ENCODE measurements around the gene SIRT2. TPM values are rescaled to one million over a fixed set of nuclear protein-coding genes. Genes with fewer than 3 reads are reported as not detected.

Gene SIRT2
- total and polyA plus RNA-seq, 2 of the 13 experiments (the other 11 are each of a cell fraction or from before 2014, with no cell fraction given) = 22.3 to 26.1 TPM

- TF ChIP-seq HNF1A (IDR thresholded peaks at IDR 0.05; ENCODE audit: low read depth) = no peak
- no peak for TF ChIP-seq HNF1A (CRISPR knock-in tag; IDR thresholded peaks at IDR 0.05; ENCODE audit: borderline replicate concordance)
- TF ChIP-seq HNRNPH1 (optimal IDR thresholded peaks at IDR 0.05; ENCODE audit: low read depth, low read length) = no peak
- no peak for TF ChIP-seq ZC3H4 (CRISPR knock-in tag; IDR thresholded peaks at IDR 0.05; ENCODE audit: borderline replicate concordance)
- no peak for TF ChIP-seq ZFP91 (CRISPR knock-in tag; IDR thresholded peaks at IDR 0.05; ENCODE audit: borderline replicate concordance)
- no peak for TF ChIP-seq STAT6 (CRISPR knock-in tag; IDR thresholded peaks at IDR 0.05; ENCODE audit: borderline replicate concordance)
- no peak for TF ChIP-seq RBAK (CRISPR knock-in tag; IDR thresholded peaks at IDR 0.05)
Measured at GRCh38 chr19:38833092-38833425, 66.4 kb downstream of the SIRT2 start (continued).

Data from HepG2 (cell line).